HG02623 (cell line): Measurements from ENCODE around the gene AAR2.
A peak's percentile ranks its signal among the peaks of the same experiment; 100 is the strongest.

Source experiments
- ATAC-seq: cut with Tn5 transposase; IDR thresholded peaks from one replicate; pipeline ENCODE4 v1.9.1; 2021; ENCODE audit warnings: moderate library complexity; ENCODE audit not compliant: unreplicated experiment

AAR2 gene, protein sequence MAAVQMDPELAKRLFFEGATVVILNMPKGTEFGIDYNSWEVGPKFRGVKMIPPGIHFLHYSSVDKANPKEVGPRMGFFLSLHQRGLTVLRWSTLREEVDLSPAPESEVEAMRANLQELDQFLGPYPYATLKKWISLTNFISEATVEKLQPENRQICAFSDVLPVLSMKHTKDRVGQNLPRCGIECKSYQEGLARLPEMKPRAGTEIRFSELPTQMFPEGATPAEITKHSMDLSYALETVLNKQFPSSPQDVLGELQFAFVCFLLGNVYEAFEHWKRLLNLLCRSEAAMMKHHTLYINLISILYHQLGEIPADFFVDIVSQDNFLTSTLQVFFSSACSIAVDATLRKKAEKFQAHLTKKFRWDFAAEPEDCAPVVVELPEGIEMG

DNA sequence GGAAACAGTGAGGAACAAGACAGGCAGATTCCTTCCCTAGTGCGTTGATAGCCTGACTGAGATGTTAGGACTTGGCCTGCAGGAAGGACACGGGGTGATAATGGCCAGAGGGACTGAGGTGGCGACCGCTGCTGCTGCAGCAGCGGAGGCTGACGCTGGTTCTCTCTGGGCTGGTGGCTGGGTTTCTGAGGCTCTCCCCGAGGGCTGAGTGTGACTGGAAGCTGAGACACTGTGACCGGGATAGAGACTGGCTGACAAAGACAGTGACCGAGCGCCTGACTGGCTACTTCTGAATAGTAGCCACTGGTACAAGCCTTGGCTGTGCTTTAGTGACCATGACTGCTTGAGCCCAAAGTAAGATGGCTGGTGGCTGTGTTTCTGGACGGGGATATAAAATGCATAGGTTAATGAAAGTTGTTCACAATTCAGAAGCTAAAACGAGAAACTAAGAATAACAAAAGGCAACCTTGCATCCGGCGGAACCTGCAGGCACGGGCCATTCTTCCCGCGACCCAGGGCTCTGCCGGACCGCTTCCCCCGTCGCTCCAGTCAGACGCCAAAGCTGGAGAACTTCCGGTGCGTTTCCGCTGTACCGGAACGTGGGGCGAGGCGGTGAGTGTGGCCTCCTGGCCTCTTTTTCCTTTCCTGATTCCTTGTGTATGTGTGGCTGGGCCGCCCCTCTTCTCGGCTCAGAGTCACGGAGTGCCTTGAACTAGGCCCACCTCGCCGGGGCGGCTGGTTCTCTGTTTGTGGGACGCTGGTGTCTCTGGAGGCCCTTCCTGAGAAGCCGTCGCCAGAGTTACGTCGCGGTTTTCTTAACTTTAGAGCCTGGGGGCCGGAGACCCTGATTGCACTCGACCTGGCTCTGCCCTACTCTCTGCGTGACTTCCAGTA, at the start of gene AAR2:
AAR2 (plus strand) TSS at position 587 of the 894 bp plus-strand sequence. CDS start 3,391 bp downstream, outside the sequence.
- ATAC-seq: peak; percentile 72

DNA sequence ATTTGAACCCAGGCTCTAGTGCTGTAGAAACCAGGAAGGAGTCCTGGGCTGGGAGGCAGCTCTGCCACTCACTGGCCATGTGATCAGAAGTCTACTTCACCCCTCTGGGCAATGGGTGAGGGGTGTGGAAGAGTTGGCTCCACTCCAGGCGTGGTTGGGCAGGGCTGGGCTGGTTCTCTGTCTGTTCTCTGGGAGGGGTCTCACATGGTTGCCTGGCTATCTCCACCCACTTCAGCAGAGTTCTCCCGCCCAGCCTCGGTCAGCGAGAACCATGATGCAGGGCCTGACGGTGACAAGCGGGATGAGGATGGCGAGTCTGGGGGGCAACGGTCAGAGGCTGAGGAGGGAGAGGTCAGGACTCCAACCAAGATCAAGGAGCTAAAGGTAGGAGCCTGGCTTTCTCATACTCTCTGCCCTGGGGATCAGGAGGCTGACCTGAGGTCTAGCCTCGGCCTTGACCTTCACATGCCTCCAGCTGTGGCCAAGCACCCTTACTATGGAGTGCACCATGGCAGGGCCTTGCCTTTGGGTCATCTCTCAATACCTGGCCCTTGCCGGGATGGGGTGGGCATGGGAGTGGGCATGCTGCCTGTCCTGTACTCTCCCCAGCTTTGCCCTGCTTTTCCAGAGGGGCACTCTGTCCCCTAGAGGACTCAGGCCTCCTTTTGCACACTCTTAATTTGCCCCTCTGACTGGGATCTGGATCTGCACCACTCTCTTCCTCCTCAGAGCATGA, 42.1 kb upstream of the AAR2 start:
- ATAC-seq: no peak

DNA sequence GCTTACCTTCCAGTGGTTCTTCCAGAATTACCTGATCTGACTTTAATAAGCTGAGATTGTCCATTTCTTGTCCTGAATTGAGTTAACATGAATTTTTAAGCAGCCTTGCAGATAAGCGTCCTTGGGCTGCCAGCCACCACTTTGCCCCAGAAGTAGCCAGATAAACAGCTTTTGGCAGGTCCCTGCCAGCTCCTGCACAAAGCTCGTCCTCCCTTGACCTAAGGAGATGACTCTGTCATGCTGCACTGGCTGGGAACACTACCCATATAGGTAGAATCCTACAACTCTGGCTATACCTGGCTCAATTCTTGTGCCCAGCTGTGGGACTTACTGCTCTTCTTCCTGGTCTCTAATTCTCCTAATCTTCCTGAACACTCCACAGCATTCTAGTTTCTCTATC, 39.6 kb upstream of the AAR2 start:
- no peak for ATAC-seq

DNA sequence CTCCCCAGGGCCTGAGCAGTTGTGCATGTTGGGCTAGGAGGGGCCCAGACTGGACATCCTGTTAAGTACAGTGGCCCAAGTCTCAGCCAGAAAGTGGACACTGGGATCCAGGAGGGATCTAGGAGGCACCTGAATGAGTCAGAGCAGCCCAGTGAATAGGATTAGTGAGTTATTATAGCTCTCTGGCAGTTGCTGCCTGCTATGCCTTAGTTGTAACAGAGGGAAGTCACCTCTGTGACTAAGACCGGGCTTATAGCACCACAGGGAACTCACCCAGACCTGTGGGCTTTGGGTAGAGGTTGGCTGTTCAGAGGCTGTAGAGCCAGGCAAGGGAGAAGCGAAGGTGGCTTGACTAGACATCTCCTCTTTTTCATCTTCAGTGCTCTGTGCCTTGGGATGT, 39.0 kb upstream of the AAR2 start:
- no peak for ATAC-seq

DNA sequence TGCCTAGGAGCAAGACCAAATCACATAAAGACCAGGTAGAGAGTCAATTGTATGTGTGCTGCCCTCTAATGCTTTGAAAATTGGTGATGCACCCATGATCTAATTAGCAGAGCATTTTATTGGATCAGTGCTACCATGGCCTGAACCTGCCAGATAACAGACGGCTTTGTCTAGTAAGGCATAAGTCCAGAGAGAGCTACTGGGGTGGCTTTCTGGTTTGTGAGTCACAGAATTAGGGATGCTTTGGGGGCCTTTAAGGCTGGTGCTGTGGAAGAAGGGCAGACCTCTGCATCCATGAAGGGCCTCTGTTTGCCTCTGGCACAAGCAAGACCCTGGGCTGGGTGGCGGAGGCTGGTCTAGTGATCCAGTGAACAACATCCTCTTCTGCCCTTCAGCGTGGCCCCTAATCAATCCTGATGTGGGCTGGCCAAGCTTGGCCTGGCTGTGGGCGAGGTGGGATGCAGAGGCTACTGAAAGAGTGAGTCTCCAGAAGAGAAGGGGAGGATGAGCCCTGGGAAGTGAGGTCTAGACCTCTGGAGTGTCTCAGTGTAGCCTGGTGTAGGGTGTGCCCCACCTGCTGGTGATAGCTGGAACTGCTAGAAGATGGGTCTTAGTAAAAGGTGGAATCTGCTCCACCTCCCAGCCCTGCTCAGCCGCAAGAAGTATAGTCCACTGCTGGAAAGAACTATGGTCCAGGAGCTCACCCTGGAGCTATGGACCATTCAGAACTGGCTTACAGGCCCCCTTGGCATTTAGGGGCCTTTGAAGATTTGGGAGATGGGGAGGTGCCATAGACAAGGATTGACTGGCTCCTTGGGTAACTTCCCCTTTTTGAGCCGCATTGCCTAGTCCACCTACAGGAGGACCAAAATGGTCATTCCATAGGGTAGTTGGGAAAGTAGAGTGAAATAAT, 36.7 kb upstream of the AAR2 start:
- no peak for ATAC-seq

DNA sequence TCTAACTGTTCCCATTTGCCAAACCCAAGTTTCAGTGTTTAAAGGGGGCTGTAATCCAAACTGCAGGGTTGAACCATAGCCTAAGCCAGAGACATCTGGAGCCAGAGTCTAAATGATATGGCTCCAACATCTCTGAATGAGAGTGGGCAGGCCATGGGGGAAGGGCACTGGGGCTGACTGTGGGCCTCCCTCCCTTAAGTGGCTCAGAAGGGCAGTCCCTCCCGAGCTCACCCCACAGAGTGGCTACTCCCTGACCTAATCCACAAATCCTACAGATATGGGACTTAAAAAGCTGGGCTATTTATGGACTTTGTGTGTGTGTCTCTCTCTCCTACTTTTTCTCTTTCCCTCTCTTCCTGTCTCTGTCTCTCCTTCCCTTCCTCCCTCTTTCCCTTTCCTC, 35.8 kb upstream of the AAR2 start:
- no peak for ATAC-seq

DNA sequence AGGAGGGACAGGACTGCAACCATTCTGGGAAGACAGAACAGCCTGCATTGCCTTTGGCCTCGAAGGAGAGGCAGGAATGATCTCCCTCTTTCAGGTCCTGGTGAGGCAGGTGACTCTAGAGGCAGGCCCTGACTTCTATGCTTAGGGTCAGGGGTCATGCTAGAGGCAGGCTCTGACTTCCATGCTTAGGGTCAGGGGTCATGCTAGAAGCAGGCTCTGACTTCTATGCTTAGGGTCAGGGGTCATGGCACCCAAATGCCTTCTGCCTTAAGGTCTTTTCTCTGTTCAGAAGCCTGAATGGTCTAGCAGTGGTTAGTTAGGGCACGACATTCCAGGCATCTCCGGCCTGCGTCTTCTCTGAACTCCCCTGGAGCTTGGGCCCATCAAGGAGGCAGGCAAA, 35.1 kb upstream of the AAR2 start:
- no peak for ATAC-seq

DNA sequence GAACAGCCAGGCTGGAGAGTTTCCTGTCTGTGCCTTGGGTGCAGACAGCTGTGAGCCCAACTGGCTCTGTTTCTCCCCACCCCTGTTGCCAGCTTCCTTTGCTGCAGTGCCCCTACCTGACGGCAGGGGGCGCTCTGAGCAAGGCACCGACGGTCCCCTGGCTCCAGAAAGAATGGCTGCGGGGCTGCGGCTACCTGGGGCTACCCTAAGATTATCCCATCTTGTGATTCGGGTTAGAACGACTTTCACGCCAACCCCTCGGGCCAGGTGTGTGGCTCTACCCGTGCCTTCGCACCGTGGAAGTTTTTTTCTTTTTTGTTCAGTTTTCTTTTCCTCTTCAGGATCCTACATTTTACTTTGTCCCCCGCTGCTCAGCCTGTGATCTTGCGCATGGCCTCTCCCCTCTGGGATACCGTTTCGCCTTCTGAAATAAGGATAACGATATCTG, 33.4 kb upstream of the AAR2 start:
- no peak for ATAC-seq

DNA sequence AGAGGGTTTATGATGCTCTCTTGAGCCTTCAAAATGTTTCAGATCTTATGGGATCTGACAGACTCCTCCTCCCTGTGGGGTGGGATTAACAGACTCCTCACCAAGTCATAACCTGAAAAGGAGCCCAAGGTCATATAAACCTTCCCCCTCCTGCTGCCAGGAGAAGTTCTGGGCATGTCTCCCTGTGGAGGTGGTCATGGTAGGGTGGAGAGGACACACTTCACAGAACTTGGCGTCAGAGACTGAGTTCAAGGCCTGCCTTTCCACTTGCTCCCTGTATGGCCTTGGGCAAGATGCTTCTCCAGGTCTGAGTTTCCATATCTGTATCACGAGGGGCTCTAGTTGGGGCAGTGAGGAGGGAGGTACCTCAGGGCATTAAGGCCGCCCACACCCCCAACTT, 32.4 kb upstream of the AAR2 start:
- ATAC-seq: no peak

DNA sequence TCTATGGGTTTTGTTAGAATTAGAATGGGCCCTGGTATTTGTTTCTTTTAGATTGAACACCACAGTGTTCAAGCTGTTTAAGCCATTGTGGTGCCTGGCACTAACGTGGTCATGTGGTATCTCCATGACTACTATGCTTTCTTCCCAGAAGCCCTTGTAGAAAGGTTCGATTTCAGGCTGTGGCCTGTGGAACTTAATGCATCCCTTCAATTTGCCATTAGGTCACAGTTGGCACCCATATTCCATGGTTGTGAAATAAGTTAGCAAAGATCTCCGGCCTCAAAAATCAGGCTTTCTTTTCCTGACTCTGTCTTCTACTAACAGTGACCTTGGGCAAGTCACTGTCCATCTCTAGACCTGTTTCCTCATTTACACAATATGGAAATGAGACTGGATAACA, 31.3 kb upstream of the AAR2 start:
- ATAC-seq: no peak

DNA sequence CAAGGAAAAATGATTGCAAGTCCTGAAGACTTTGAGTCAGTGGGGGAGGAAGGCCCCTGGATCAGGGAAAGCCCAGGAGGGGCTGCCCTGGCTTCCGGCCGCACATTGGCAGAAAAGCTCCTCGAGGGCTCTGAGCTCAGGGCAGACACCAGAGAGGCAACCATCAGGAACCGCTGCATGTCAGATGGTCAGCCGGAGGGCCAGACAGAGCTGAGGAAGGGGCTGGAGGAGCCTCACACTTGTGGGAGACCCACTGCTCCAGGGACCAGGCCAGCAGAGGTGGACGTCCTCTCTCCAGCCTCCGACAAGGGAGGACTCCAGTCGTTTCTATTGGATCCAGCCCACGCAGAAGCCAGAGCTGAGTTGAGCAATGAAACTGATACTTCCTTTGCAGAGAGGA, 30.2 kb upstream of the AAR2 start:
- no peak for ATAC-seq

DNA sequence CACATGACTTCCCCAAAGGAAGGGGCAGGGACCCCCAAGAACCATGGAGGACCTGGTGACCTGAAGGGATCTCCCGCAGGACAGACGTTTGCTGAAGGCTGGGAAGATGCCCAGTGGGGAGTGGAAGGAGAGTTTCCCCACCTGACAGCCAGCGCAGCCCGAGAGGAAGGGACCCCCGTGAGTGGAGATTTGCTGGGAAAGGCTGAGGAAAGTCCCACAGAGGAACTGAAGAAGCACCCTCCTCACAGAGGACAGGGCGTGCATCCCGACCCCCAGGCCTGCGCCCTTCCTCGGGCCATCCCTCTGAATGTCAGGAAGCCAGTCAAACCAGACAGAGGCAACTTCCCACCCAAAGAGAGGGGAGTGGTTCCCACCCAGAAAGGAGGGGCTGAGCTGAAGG, 29.6 kb upstream of the AAR2 start:
- ATAC-seq: no peak

DNA sequence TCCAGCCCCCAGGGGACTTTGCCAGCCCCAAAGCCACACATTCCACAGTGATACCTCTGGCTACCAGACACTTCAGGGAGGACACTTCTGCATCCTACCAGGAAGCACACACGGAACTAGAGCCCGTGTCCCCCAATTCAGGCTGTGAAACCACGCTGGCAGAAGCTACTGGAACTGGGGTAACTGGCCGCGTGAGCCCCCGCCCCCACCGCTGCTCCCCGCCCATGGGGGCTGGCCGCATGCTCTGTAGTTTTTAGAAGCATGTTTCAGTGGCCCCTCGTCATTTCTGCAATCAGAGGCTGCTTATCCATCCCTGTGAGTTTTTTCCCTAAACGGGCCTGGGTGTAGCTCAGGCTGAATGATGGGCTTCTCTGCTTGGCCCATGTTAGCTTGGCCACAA, 28.7 kb upstream of the AAR2 start:
- no peak for ATAC-seq

DNA sequence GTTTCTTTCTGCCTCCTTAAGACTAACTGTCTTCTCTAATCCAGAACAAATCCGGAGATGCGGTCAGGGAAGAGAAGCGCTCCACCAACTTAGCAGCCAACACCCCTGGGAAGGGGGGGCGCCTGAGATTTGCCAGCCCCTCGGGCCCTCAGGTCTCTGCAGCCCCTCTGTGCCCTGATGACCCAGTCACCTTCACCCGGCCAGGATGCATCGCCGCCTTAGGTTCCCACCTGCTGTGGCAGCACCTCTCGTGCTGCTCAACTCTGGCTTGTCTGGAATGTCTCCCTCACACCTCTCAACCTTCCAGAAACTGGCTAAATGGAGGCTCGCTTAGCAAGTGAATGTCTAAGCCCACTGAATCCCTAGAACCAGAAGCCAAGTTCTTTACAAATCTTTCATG, 28.0 kb upstream of the AAR2 start:
- ATAC-seq: no peak

DNA sequence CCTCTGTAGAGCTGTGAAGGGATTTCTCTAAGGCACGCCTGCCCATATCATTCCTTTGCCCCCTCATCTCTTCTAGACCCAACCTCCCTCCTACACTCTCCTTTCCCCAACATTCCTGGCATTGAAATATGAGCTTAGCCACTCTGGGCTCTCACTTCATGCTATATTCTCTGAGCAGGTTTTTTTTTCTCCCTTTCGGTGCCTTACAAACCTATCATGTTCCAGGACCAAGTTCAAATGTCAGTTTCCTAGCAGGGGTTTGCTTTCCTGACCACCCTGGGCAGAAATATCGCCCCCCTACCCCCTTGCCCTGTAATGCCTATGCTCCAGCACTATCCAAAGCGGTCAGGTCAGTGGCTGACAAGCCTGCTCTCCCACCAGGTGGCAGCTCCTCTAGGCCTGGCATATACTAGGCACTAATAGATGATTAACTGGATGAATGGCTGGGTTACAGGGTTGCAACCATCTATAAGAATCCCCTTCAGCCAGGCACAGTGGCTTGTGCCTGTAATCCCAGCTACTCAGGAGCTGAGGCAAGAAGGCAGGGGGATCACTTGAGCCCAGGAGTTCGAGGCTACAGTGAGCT, 25.7 kb upstream of the AAR2 start:
- ATAC-seq: no peak

DNA sequence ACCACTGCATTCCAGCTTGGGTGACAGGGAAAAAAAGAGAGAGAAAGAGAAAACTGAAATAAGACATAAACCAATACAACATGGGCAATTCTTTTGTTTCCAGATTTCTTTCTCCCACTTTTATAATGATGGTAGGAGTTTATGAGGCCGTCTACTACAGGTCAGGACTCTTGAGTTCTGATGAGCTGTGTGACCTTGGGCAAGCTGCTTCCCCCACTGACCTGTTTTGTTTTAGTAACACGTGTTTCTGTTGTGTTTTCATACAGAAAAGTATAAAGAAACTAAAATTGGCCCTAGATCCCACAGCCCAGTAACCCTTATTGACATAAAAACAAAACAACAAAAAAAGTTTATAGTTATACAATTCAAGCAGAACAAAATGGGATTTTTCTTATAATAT, 22.9 kb upstream of the AAR2 start:
- no peak for ATAC-seq

DNA sequence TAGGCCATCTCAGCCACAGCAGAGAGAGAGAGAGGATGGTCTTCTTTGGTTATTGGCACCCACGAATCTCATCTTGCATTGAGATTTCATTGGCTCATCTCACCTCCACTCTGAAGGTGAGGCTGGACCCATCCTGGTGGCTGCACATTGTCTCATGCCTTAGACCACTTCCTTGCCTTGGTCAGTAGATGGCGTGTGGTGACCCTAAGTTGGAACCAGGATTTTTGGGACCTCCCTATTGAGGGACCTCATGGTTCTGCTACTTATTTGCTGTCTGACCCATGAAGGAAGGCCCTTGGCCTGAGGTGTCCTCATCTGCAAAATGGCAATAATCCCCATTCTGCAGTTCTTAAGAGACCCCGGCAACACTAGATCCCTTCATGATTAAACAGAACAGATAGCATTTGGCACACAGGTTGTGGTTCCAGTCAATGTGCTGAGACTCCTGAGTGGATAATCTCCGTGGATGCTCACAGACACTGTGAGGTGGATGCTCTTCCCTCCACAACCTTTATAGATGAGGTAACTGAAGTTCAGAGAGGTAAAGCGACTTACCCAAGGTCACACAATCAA, 21.5 kb upstream of the AAR2 start:
- no peak for ATAC-seq

DNA sequence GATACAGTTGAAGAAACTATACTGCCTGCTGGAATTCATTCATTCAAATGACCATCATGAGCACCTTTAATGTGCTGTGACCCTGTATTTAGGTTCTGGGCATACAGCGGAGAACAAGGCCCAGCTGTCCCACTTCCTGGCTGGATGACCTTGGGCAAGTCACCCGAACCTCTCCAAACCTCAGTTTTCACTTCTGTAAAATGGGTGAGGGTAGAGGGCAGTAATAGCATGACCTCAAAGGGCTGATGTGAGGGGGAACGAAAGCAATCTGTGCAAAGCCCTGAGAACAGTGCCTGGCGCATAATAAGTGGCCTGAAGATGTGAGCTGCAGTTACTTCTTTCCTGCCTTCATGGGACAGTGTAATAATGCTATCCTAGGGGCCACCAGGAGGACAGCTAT, 20.5 kb upstream of the AAR2 start:
- no peak for ATAC-seq

DNA sequence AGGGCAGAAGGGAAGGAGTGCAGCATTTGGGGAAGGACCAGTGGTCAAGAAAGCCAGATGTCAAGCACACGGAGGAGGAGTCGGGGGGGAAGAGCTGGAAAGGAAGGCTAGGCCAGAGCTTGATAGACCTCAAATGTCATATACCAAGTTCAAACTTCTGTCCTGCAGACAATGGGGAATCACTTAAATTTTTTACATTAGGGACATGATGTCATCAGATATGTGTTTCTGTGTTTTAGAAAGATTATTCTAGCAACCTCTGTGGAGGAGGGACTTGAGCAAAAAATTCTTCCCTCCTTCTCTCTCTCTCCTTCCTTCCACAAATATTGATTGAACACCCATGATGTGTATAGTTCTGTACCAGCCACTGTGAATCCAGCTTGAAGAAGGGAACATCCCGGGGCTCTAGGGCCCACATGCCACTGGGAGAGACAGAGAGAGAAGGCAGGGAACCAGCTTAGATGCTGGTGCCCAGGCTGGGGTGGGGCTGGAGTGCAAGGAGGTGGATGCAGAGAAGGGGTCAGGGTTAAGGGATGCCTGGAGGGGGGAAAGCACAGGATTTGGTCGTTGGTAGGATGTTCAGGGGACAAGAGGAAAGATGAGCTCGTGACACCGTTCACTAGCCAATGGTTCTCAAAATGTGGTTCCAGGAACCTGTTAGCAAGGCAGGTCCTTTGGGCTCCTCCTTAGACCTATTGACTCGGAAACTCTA, 19.8 kb upstream of the AAR2 start:
- no peak for ATAC-seq
